ENCODE results near the gene LYST.

- no peak for TF ChIP-seq CTCF (conservative IDR thresholded peaks at IDR 0.05; ENCODE audit: low read depth, low read length)
- no peak for TF ChIP-seq EZH2 (IDR thresholded peaks at IDR 0.05; ENCODE audit: low read length, unreplicated experiment)
Observed at GRCh38 chr1:235669277-235669676, 197.4 kb downstream of the LYST start.
